ENCODE results near the gene CYP27C1.

DNA sequence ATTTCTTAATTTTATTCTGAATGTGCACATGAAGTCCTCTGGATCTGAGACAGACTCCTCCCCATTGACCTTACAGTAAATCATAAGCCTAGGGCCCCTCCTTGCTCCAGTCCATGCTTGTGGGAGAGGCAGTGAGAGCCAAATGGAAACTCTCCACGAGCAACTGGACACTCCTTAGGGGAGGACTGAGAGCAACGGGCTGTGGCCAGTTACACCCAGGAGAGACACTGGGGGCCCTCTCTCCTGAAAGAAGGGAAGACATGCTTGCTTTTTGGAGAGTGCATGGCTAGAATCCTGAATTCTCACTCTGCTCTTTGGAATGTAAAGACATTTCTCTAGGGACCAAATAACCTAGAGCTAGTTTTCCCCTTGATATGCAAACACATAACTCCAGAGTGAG, 64.2 kb downstream of the CYP27C1 start:
- TF ChIP-seq POLR2A (IDR thresholded peaks at IDR 0.05) (no peak), EP300 (IDR thresholded peaks at IDR 0.05; ENCODE audit: low read depth) (no peak), POLR2AphosphoS5 (IDR thresholded peaks at IDR 0.05) (no peak)
- TF ChIP-seq, protein P1, sequence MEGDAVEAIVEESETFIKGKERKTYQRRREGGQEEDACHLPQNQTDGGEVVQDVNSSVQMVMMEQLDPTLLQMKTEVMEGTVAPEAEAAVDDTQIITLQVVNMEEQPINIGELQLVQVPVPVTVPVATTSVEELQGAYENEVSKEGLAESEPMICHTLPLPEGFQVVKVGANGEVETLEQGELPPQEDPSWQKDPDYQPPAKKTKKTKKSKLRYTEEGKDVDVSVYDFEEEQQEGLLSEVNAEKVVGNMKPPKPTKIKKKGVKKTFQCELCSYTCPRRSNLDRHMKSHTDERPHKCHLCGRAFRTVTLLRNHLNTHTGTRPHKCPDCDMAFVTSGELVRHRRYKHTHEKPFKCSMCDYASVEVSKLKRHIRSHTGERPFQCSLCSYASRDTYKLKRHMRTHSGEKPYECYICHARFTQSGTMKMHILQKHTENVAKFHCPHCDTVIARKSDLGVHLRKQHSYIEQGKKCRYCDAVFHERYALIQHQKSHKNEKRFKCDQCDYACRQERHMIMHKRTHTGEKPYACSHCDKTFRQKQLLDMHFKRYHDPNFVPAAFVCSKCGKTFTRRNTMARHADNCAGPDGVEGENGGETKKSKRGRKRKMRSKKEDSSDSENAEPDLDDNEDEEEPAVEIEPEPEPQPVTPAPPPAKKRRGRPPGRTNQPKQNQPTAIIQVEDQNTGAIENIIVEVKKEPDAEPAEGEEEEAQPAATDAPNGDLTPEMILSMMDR (IDR thresholded peaks at IDR 0.05): no peak
